Type B pancreatic cell (in vitro differentiated cells): ENCODE results near the gene SLC66A1. TPM values are rescaled to one million over a fixed set of nuclear protein-coding genes. Genes with fewer than 3 reads are reported as not detected.

ENCODE experiments used
- DNase-seq: peaks from one replicate; pipeline ENCODE4 v3.0.0; 2021; ENCODE audit warnings: mixed read lengths; ENCODE audit not compliant: unreplicated experiment; ENCODE audit errors: extremely low spot score
- H3K27ac Mint-ChIP-seq: 2 replicates; pipeline ENCODE4 v1.8.0; 2021; ENCODE audit warnings: mild to moderate bottlenecking, mixed read lengths
- H3K27me3 Mint-ChIP-seq: 2 replicates; pipeline ENCODE4 v1.8.0; 2021; ENCODE audit warnings: mixed read lengths
- H3K36me3 Mint-ChIP-seq: 2 replicates; pipeline ENCODE4 v1.8.0; 2021; ENCODE audit warnings: mixed read lengths
- H3K4me1 Mint-ChIP-seq: one replicate; pipeline ENCODE4 v1.8.0; 2021; ENCODE audit warnings: mixed read lengths; ENCODE audit not compliant: unreplicated experiment
- H3K4me3 Mint-ChIP-seq: 2 replicates; pipeline ENCODE4 v1.8.0; 2021; ENCODE audit warnings: mild to moderate bottlenecking, mixed read lengths
- H3K9me3 Mint-ChIP-seq: 2 replicates; pipeline ENCODE4 v1.8.0; 2021; ENCODE audit warnings: mixed read lengths
- CTCF ChIP-seq: fragments of 200-600 bp; sonication (generic); conservative IDR thresholded peaks from 2 replicates; pipeline ENCODE4 v1.5.0; 2021; ENCODE audit warnings: antibody characterized with exemption, mild to moderate bottlenecking
- total RNA-seq: library from RNA; stranded (reverse); gene quantifications from 2 replicates; pipeline ENCODE4 v1.2.1, GENCODE V29; 2021; ENCODE audit warnings: low replicate concordance

SLC66A1 gene
- total RNA-seq, 1 donor from 2014 or later: 24.1 TPM

GRCh38 chr1:19360843-19361610 is 48.9 kb downstream of the SLC66A1 start:
- peaks cover 3% of the 10 kb centered on the region for H3K36me3 Mint-ChIP-seq
- DNase-seq: no peak
- H3K4me1 Mint-ChIP-seq: peaks cover 20% of the 10 kb centered on the region
- no peak for TF ChIP-seq CTCF
- H3K27ac Mint-ChIP-seq: peak overlapping the region; percentile 48
- no peaks in the 10 kb centered on the region for H3K27me3 Mint-ChIP-seq
- H3K9me3 Mint-ChIP-seq: no peaks in the 10 kb centered on the region
- peak overlapping the region; percentile 42 for H3K4me3 Mint-ChIP-seq

GRCh38 chr1:19361611-19362147 is 49.6 kb downstream of the SLC66A1 start:
- Mint-ChIP-seq H3K4me1 (peaks cover 20% of the 10 kb centered on the region), H3K27me3 (no peaks in the 10 kb centered on the region), H3K4me3 (no peak overlapping the region), H3K27ac (peak overlapping the region; percentile 48), H3K36me3 (peaks cover 4% of the 10 kb centered on the region), H3K9me3 (no peaks in the 10 kb centered on the region)
- TF ChIP-seq CTCF: no peak
- no peak for DNase-seq

GRCh38 chr1:19363536-19364152 is 51.5 kb downstream of the SLC66A1 start:
- H3K27me3 Mint-ChIP-seq: no peaks in the 10 kb centered on the region
- no peaks in the 10 kb centered on the region for H3K9me3 Mint-ChIP-seq
- DNase-seq: no peak
- peaks cover 21% of the 10 kb centered on the region for H3K4me1 Mint-ChIP-seq
- TF ChIP-seq CTCF: no peak
- peak overlapping the region; percentile 56 for H3K27ac Mint-ChIP-seq
- H3K4me3 Mint-ChIP-seq: no peak overlapping the region
- peaks cover 4% of the 10 kb centered on the region for H3K36me3 Mint-ChIP-seq

- peaks cover 4% of the 10 kb centered on the region for H3K36me3 Mint-ChIP-seq
- no peak overlapping the region for H3K4me3 Mint-ChIP-seq
- H3K27ac Mint-ChIP-seq: no peak overlapping the region
- no peaks in the 10 kb centered on the region for H3K9me3 Mint-ChIP-seq
- DNase-seq: no peak
- peaks cover 23% of the 10 kb centered on the region for H3K4me1 Mint-ChIP-seq
- H3K27me3 Mint-ChIP-seq: no peaks in the 10 kb centered on the region
- no peak for TF ChIP-seq CTCF
Measured at GRCh38 chr1:19365721-19366120, 53.6 kb downstream of the SLC66A1 start.

- no peaks in the 10 kb centered on the region for H3K9me3 Mint-ChIP-seq
- no peaks in the 10 kb centered on the region for H3K27me3 Mint-ChIP-seq
- no peak overlapping the region for H3K27ac Mint-ChIP-seq
- H3K36me3 Mint-ChIP-seq: peaks cover 4% of the 10 kb centered on the region
- peaks cover 16% of the 10 kb centered on the region for H3K4me1 Mint-ChIP-seq
- DNase-seq: no peak
- no peak overlapping the region for H3K4me3 Mint-ChIP-seq
- TF ChIP-seq CTCF: no peak
Measured at GRCh38 chr1:19366599-19367536, 54.7 kb downstream of the SLC66A1 start.
